GM19043 (cell line): ENCODE results near the gene RGS3.
"Not testable (repeated sequence)": the region's sequence is repeated elsewhere in the genome, so short reads cannot be mapped to it uniquely, and the experiment has no call there.

Experiments used
- ATAC-seq: cut with Tn5 transposase; IDR thresholded peaks from one replicate; pipeline ENCODE4 v1.9.1; 2021; ENCODE audit warnings: low read depth; ENCODE audit not compliant: unreplicated experiment

Gene RGS3

GRCh38 chr9:113543296-113543981 is 79.9 kb downstream of the RGS3 start:
- no peak for ATAC-seq

- no peak for ATAC-seq
Measured at GRCh38 chr9:113543982-113544303, 80.4 kb downstream of the RGS3 start.

- no peak for ATAC-seq
Measured at GRCh38 chr9:113545068-113545467, 81.5 kb downstream of the RGS3 start.

GRCh38 chr9:113546566-113546965 is 83.0 kb downstream of the RGS3 start:
- no peak for ATAC-seq

DNA sequence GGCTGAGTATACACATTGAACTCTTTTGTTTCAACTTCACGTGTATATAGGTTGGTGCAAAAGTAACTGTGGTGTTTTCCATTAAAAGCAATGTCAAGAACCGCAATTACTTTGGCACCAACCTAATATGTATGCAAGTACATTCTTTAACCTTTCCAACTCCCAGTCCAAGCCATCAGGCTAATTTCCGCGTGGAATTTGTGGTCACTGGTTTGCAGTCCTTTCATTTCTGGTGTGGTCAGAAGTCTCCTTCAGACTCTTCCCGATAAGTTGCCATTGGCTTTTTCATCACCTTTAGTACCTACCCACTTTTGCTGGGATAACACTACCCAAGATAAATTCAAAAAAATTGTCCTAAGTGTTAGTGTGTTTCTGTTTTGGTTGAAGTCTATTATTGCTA is 84.0 kb downstream of the RGS3 start:
- ATAC-seq = no peak

DNA sequence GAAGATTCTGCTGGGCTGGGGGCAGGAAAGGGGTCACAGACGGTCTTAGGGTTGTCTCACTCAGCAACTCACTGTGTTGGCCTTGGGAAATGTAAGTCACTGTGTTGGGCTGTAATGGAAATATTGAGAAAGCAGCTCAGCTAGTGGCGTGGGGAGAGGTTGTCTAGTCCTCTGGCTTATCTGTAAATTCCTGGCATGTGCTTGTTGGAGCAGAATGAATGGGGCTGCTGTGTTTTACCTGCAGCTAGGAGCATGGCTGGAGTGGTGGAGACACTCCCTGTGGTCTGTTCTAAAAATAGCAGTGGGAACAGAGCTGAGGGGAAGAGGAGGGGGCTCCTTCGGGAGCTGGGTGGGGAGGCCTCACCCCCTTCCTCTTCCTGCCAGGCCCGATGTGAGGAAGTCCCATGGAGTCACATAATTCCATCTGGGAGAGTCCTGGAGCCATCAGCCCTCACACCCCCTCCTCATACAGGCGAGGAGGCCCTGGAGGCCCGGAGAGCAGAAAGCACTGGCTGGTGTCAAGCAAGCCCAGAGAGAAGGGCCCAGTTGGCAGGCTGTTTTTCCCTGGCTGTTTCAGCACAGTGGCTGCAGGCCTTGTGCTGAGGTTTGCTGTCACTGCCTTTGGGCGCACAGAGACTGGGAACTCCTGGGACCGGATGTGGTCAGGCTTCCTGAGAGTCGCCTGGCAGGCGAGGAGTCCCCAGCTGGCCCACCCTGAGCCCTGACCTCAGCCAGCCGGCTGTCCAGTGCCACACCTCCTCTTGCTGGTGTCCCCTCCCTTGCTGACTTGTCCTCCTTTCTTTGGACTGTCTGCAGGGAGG is 84.9 kb downstream of the RGS3 start:
- ATAC-seq = peak; percentile 57

DNA sequence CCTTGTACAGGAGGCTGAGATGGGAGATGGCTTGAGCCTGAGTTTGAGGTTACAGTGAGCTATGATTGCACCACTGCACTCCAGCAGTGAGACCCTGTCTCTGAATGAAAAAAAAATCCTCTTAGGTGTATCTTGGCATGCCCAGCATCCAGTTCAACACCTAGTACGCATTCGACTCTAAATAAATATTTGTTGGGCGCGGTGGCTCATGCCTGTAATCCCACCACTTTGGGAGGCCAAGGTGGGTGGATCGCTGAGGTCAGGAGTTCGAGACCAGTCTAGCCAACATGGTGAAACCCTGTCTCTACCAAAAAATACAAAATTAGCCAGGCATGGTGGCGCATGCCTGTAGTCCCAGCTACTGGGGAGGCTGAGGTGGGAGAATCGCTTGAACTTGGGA is 86.4 kb downstream of the RGS3 start:
- not testable (repeated sequence) for ATAC-seq

DNA sequence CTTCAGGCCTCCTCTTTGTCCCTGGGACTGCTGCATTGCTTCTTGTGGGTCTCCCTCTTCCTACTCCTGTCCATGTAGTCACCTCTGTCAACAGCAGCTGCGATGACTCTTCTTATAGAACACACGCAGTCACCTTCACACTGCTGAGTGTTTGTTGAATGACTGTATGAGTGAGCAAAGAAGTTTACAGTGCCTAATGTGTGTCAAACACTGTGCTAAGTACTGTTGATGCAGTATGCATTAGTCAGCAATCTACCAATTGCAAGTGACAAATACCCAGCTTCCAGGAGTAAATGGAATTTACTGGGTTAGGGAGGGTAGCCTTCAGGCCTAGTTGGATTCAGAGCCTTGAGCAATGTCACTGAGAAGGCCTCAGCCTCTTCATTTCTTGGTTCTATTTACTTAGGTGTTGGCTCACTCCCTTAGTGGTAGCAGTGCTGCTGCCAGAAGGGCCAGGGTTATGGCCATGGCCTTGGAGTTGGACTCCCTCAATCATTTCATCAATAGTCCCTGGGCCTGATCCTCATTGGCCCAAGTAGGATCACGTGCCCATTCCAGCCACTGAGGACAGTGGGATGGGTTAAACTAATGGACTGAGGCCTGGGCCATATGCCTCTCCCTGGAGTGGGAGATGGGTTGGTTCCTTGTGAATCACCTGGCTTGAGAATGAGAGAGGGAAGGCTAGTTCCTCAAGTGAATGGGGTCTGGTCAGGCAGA is 93.5 kb downstream of the RGS3 start:
- no peak for ATAC-seq

GRCh38 chr9:113558632-113559502 is 95.3 kb downstream of the RGS3 start:
- no peak for ATAC-seq

DNA sequence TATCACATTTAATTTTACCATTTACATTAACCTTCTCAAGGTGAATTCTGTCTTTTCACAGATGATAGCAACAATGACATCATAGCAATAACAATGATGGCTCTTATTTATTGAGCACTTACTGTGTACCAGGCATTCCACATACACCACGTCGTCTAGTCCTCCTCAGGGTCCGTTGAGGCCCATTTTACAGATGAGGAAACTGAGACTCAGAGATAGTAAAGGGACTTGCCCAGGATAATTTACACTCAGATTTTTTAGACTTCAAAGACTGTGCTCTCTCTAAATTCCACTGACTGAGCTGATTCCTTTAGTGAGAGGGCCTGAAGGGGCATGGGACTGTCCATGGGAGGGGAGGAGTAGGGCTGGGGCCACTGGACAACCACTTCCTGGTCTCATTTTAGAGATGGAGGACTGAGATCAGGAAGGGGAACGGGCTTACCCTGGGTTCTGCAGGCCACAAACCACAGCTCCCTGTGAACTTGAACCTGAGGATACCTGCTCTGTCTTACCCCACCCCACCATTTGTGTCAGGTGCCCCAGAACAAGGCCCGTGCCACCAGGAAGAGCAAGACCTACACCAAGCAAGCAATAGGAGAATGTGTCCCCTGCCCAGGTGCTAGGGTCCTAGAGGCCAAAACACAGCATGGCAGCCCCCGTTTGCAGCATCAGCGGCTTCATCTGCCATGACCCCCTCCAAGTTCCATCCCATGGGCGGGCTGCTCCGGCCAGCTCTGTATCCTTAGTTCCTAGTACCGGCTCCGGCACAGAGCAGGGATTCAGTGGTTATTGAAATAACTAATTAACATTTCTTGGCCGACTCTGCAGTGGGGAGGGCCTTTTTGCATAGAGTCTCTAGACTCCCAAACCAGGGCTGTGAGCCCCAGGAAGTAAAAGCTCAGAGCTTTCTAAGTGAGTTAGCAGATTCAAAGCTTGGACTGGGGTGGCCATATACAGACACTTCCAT is 96.6 kb downstream of the RGS3 start:
- no peak for ATAC-seq

DNA sequence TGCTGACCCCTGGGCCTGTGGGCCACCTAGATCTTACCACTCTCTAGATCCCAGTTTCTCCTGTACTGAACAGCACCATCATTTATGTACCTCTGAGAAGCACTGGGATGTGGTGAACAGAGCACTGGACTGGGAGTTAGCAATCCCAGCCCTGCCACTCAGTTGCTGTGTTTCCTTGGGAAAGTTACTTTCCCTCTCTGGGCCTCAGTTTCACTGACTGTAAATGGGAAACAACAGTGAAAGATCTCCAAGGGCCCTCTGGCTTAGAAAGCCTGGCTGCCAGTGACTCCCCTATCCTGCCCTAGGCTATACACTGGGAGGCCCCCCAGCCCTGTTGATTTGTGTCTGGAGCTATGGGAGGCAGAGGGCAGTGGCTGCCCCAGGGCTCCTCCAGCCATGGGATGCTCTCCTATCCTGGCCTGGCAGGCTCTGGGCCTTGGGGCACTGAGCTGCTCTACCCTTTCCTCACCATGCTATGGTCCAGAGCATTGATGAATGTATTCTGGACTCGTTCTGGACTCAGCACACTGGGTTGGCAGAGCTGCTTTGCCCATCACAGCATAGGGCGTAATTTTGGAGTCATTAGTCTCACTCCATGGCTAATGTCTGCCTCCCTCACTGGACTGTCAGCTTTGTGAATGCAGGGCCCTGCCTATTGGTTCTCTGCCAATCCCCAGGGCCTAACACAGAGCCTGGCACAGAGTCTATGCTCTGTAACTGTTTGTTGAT is 99.3 kb downstream of the RGS3 start:
- no peak for ATAC-seq

- ATAC-seq = no peak
Measured at GRCh38 chr9:113563826-113564497, 100.4 kb downstream of the RGS3 start.

DNA sequence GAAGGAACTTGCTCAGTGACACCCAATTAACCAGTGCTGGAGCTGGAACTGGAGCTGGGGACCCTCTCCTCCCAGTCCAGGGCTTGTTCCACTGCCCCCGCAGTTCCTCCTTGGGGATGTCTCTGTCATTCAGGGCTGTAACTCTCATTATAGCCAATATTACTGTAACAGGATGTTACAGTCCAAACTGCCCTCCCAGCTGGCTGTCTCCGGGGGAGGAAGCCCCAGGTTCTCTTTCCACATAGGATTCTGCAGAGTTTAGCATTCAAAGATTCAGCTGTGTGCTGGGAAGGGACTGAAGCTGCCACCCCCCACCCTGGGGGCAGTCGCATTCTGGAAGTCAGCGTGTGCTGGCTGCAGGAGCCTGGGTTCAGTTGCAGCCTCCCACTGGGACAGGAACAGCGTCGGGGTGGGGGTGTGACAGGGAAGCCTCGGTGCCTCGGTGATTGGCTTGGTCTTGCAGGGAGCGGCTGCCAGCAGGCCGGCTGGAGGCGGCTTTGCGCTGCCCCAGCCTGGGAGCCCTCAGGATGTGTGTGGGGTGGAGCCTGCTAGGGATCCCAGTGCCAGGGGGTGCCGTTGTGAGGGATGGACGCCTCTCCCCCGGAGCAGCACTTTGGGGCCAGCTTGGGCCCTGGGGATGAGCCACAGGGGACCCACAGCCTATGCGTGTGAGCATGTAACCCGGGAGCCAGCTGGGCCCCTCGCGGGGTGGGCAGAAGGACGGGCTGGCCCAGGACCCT is 101.1 kb downstream of the RGS3 start:
- no peak for ATAC-seq

GRCh38 chr9:113566016-113566711 is 102.6 kb downstream of the RGS3 start:
- no peak for ATAC-seq

- no peak for ATAC-seq
Measured at GRCh38 chr9:113566712-113567071, 103.2 kb downstream of the RGS3 start.

DNA sequence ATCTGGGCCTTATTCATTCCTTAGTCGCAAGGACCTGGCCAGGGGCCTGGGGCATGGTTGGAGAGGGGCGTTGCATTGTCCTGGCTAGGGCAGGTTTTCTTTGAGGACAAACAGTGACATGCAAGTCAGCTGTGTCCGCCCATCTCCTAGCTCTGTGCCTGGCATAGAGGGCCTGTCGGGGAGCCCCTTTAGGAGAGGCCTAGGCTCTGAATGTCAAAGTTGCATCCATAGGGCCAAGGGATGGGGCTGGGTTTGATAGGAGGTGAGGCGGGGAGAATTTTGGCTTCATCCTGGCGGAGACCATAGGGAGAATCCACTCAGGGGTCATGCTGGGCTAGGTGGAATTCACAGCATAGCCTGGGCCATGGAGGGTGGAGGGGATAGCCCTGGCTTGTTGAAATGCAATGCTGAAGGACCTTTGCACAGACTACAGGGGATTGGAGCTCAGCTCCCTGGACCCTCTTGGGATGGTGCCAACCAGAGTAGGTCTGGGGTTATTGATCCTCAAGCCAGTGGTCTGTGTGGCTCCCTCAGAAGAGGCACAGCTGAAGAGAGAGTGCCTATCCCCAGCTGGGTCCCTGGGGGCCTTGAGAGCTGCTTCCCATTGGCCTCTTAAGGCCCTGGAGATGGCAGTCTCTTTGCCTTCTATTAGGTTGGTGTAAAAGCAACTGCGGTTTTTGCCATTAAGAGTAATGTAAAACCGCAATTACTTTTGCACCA is 104.0 kb downstream of the RGS3 start:
- no peak for ATAC-seq

- ATAC-seq = no peak
Measured at GRCh38 chr9:113568081-113568435, 104.5 kb downstream of the RGS3 start.
